HepG2 (cell line): ENCODE results near the gene LAMTOR3. TPM values are rescaled to one million over a fixed set of nuclear protein-coding genes. Genes with fewer than 3 reads are reported as not detected.

Experiments
- ATAC-seq: fragments of 200-7000 bp; cut with Tn5 transposase; 3 replicates; pipeline ENCODE4 v1.9.1; 2020; ENCODE audit warnings: mild to moderate bottlenecking, moderate library complexity
- BruUV-seq: library from RNA; stranded (reverse); fragments of 400-500 nt; replicated peaks from 2 replicates; lab custom pipeline; 2021; lab: Mats Ljungman, UMichigan
- CTCF ChIA-PET: fragments of 300-600 bp; formaldehyde crosslinking; extraction: SDS; loops from one replicate; lab custom pipeline; 2021; ENCODE audit warnings: low total read pairs, inconsistent platforms, low intra/inter-chr PET ratio; lab: Yijun Ruan, JAX
- POLR2A ChIA-PET: fragments of 350-600 bp; sonication (Branson Sonifier 250); formaldehyde crosslinking; loops from one replicate; lab custom pipeline; 2020; ENCODE audit warnings: antibody characterized with exemption, inconsistent platforms; lab: Yijun Ruan, JAX
- DNase-seq: peaks from one replicate; pipeline ENCODE4 v3.0.0-alpha.2; 2015; ENCODE audit warnings: low spot score
- FAIRE-seq: peaks from 3 replicates; lab custom pipeline; 2011; peaks lifted over from hg19 to GRCh38; lab: Jason Lieb, UNC
- H2AFZ ChIP-seq: one replicate; pipeline ENCODE4 v1.6.1; 2011; ENCODE audit warnings: low read length, inconsistent platforms
- H3K27ac ChIP-seq: fragments of 300-600 bp; 3 replicates; pipeline ENCODE4 v1.8.0; 2011; ENCODE audit warnings: mixed run types, mild to moderate bottlenecking, mixed read lengths, low read length, inconsistent platforms; ENCODE audit not compliant: insufficient read depth; ENCODE audit errors: extremely low read length
- H3K27me3 ChIP-seq, 2 experiments: fragments of 200-600 bp in 1 of 2; 2 replicates in 1 of 2; 3 replicates in 1 of 2; pipeline versions ENCODE4 v1.6.0 to v1.8.0; 2011; ENCODE audit warnings: low read length in 2 of 2, mild to moderate bottlenecking in 2 of 2, moderate library complexity in 2 of 2, inconsistent platforms in 1 of 2; ENCODE audit not compliant: insufficient read depth in 2 of 2, control insufficient read depth in 1 of 2
- H3K36me3 ChIP-seq, 2 experiments: fragments of 200-600 bp in 1 of 2; replicated peaks in 1 of 2; 2 replicates in 1 of 2; 3 replicates in 1 of 2; pipeline versions ENCODE4 v1.5.1 to v1.8.0; 2011; ENCODE audit warnings: low read length in 2 of 2, inconsistent platforms in 1 of 2; ENCODE audit not compliant: insufficient read depth in 2 of 2, control insufficient read depth in 1 of 2
- H3K4me1 ChIP-seq: 2 replicates; pipeline ENCODE4 v1.5.1; 2012; ENCODE audit warnings: low read length, inconsistent platforms; ENCODE audit not compliant: insufficient read depth
- H3K4me2 ChIP-seq: 2 replicates; pipeline ENCODE4 v1.6.0; 2011; ENCODE audit warnings: low read depth, low read length, inconsistent platforms
- H3K4me3 ChIP-seq, 3 experiments: fragments of 200-600 bp in 1 of 3; sonication (generic), shearing (Covaris generic) in 1 of 3; replicated peaks in 1 of 3; 2 replicates each; pipeline ENCODE4 v1.5.1; 2011 to 2016; ENCODE audit warnings: low read length in 3 of 3, inconsistent platforms in 2 of 3, low read depth in 2 of 3, mild to moderate bottlenecking in 2 of 3, control low read depth in 1 of 3, mixed read lengths in 1 of 3; ENCODE audit not compliant: insufficient read depth in 1 of 3
- H3K79me2 ChIP-seq: one replicate; pipeline ENCODE4 v1.6.1; 2011; ENCODE audit warnings: low read length, inconsistent platforms; ENCODE audit not compliant: insufficient read depth
- H3K9ac ChIP-seq: 2 replicates; pipeline ENCODE4 v1.6.0; 2011; ENCODE audit warnings: mild to moderate bottlenecking, low read depth, low read length, inconsistent platforms; ENCODE audit not compliant: insufficient read depth
- H3K9me3 ChIP-seq: 2 replicates; pipeline ENCODE4 v1.5.1; 2012; ENCODE audit warnings: mild to moderate bottlenecking, low read length
- H4K20me1 ChIP-seq: 2 replicates; pipeline ENCODE4 v1.6.0; 2011; ENCODE audit warnings: inconsistent platforms, mild to moderate bottlenecking, low read length, moderate library complexity; ENCODE audit not compliant: insufficient read depth
- RBM39 ChIP-seq: fragments of 200-400 bp; formaldehyde crosslinking; IDR thresholded peaks from one replicate; pipeline ENCODE4 v1.6.1; 2018; ENCODE audit warnings: antibody characterized with exemption, mild to moderate bottlenecking, low read depth, low read length; ENCODE audit not compliant: poor library complexity, severe bottlenecking
- SKIL ChIP-seq: sonication (generic); formaldehyde crosslinking; IDR thresholded peaks from 2 replicates; pipeline ENCODE4 v1.8.0; 2022; ENCODE audit warnings: missing genetic modification reagents, mild to moderate bottlenecking, moderate library complexity, borderline replicate concordance
- TFDP2 ChIP-seq: sonication (generic); formaldehyde crosslinking; IDR thresholded peaks from 2 replicates; pipeline ENCODE4 v1.4.0; 2020; ENCODE audit warnings: missing genetic modification reagents
- ZBTB3 ChIP-seq: sonication (generic); formaldehyde crosslinking; IDR thresholded peaks from 2 replicates; pipeline ENCODE4 v1.4.0; 2020; ENCODE audit warnings: low read depth, mild to moderate bottlenecking, moderate library complexity, missing genetic modification reagents, borderline replicate concordance
- ZMYM2 ChIP-seq: sonication (generic); formaldehyde crosslinking; IDR thresholded peaks from 2 replicates; pipeline ENCODE4 v1.8.0; 2022; ENCODE audit warnings: mild to moderate bottlenecking, missing genetic modification reagents
- ZNF232 ChIP-seq: sonication (generic); formaldehyde crosslinking; IDR thresholded peaks from 2 replicates; pipeline ENCODE4 v1.4.0; 2020; ENCODE audit warnings: missing genetic modification reagents, borderline replicate concordance
- ZNF672 ChIP-seq: sonication (generic); formaldehyde crosslinking; IDR thresholded peaks from 2 replicates; pipeline ENCODE4 v1.8.1; 2022; ENCODE audit warnings: missing genetic modification reagents
- ZNF674 ChIP-seq: sonication (generic); formaldehyde crosslinking; IDR thresholded peaks from 2 replicates; pipeline ENCODE4 v1.5.0; 2020; ENCODE audit warnings: low read depth, mild to moderate bottlenecking, missing genetic modification reagents
- ZNF720 ChIP-seq: sonication (generic); formaldehyde crosslinking; IDR thresholded peaks from 2 replicates; pipeline ENCODE4 v1.4.0; 2020; ENCODE audit warnings: missing genetic modification reagents
- WGBS: methylation state at CpG from one replicate; pipeline ENCODE4 v1.1.6; 2017; ENCODE audit warnings: low lambda C conversion rate; 5-methylcytosine and 5-hydroxymethylcytosine counted together
- in situ Hi-C: cut with HindIII; loops from 2 replicates; pipeline ENCODE4 v1.10.0; 2017; ENCODE audit warnings: low pct_unique_long_range_greater_than_20kb; ENCODE audit not compliant: extremely low pct_ligation_motif_present
- intact Hi-C: fragments of 100-400 bp; cut with micrococcal nuclease; formaldehyde crosslinking; loops from one replicate; pipeline ENCODE4 v1.10.0; 2022; ENCODE audit not compliant: unreplicated experiment
- polyA plus RNA-seq, 8 experiments: library from polyadenylated mRNA; depleted of rRNA in 3 of 8; stranded (reverse) in 7 of 8; unstranded in 1 of 8; fragments of >200 nt; fragmentation: Illumina TruSeq in 4 of 8; extraction: Trizol in 4 of 8; gene quantifications; 2 replicates each; pipeline versions ENCODE4 v1.2.1 to v1.2.3, GENCODE V29; 2011 to 2016; ENCODE audit warnings: low read depth in 4 of 8, missing spikeins in 1 of 8, mixed read lengths in 1 of 8; ENCODE audit not compliant: insufficient read depth in 1 of 8
- total RNA-seq, 5 experiments: library from RNA; depleted of rRNA; stranded (reverse); fragments of >200 nt; fragmentation: Illumina TruSeq; extraction: Trizol; gene quantifications; 2 replicates each; pipeline ENCODE4 v1.2.3, GENCODE V29; 2016; ENCODE audit warnings: low read depth in 1 of 5
- TF ChIP-seq, protein P1 (sequence below): sonication (generic); formaldehyde crosslinking; IDR thresholded peaks from 2 replicates; pipeline ENCODE4 v1.5.0; 2020; ENCODE audit warnings: missing genetic modification reagents
- TF ChIP-seq, protein P2 (sequence below): sonication (generic); formaldehyde crosslinking; IDR thresholded peaks from 2 replicates; pipeline ENCODE4 v1.4.0; 2020; ENCODE audit warnings: low read depth, missing genetic modification reagents

The LAMTOR3 gene
- total and polyA plus RNA-seq, 2 of the 13 experiments (the other 11 are each of a cell fraction or from before 2014, with no cell fraction given), result 47.6 to 49.1 TPM

DNA sequence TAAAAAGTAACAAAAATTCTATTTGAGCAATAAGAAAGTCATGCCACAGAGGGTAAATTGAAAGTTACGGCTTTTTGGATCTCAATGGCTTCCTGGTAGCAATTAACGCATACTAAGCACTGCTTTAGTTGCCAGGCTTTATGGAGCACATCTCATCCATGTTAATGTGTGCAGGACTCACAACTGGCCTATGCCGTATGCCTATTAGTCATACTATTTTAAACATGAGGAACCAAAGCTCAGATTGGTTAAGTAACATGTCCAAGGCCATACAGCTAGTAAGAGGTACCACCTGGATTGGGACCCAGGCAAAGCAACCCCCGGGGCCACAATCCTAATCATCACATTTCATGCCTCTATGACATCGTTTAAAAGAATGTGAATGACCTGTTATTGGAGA, 60.5 kb downstream of the LAMTOR3 start:
- H3K4me3 ChIP-seq, result no peak overlapping the region
- no peaks in the 10 kb centered on the region for H3K9me3 ChIP-seq
- intact Hi-C loops, result no loop called here
- no peak overlapping the region for H3K27ac ChIP-seq
- FAIRE-seq (no peak), ATAC-seq (no peak), DNase-seq (no peak)
- H2AFZ ChIP-seq, result no peak overlapping the region
- WGBS, result 38% methylated on average over 5 of the region's 5 CpGs
- in situ Hi-C loops, result no loop called here
- H3K36me3 ChIP-seq, result no peaks in the 10 kb centered on the region
- TF ChIP-seq RBM39 (no peak), ZNF672 (CRISPR knock-in tag) (no peak), ZNF720 (CRISPR knock-in tag) (no peak), ZMYM2 (CRISPR knock-in tag) (no peak), TFDP2 (no peak), ZNF232 (CRISPR knock-in tag) (no peak), ZNF674 (CRISPR knock-in tag) (no peak), SKIL (CRISPR knock-in tag) (no peak), ZBTB3 (CRISPR knock-in tag) (no peak)
- TF ChIP-seq, protein P1, sequence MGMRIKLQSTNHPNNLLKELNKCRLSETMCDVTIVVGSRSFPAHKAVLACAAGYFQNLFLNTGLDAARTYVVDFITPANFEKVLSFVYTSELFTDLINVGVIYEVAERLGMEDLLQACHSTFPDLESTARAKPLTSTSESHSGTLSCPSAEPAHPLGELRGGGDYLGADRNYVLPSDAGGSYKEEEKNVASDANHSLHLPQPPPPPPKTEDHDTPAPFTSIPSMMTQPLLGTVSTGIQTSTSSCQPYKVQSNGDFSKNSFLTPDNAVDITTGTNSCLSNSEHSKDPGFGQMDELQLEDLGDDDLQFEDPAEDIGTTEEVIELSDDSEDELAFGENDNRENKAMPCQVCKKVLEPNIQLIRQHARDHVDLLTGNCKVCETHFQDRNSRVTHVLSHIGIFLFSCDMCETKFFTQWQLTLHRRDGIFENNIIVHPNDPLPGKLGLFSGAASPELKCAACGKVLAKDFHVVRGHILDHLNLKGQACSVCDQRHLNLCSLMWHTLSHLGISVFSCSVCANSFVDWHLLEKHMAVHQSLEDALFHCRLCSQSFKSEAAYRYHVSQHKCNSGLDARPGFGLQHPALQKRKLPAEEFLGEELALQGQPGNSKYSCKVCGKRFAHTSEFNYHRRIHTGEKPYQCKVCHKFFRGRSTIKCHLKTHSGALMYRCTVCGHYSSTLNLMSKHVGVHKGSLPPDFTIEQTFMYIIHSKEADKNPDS (CRISPR knock-in tag), result no peak
- TF ChIP-seq, protein P2, sequence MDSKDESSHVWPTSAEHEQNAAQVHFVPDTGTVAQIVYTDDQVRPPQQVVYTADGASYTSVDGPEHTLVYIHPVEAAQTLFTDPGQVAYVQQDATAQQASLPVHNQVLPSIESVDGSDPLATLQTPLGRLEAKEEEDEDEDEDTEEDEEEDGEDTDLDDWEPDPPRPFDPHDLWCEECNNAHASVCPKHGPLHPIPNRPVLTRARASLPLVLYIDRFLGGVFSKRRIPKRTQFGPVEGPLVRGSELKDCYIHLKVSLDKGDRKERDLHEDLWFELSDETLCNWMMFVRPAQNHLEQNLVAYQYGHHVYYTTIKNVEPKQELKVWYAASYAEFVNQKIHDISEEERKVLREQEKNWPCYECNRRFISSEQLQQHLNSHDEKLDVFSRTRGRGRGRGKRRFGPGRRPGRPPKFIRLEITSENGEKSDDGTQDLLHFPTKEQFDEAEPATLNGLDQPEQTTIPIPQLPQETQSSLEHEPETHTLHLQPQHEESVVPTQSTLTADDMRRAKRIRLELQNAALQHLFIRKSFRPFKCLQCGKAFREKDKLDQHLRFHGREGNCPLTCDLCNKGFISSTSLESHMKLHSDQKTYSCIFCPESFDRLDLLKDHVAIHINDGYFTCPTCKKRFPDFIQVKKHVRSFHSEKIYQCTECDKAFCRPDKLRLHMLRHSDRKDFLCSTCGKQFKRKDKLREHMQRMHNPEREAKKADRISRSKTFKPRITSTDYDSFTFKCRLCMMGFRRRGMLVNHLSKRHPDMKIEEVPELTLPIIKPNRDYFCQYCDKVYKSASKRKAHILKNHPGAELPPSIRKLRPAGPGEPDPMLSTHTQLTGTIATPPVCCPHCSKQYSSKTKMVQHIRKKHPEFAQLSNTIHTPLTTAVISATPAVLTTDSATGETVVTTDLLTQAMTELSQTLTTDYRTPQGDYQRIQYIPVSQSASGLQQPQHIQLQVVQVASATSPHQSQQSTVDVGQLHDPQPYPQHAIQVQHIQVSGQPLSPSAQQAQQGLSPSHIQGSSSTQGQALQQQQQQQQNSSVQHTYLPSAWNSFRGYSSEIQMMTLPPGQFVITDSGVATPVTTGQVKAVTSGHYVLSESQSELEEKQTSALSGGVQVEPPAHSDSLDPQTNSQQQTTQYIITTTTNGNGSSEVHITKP (CRISPR knock-in tag), result no peak
- peaks cover 0 to 15% of the 10 kb centered on the region in 2 experiments; a peak in 2 of 5 replicates for H3K27me3 ChIP-seq
- no peaks in the 10 kb centered on the region for H3K79me2 ChIP-seq
- H4K20me1 ChIP-seq, result no peaks in the 10 kb centered on the region
- POLR2A ChIA-PET, result no interaction called here
- BruUV-seq, result no TSS peak
- no peak overlapping the region for H3K9ac ChIP-seq
- H3K4me1 ChIP-seq, result no peaks in the 10 kb centered on the region
- H3K4me2 ChIP-seq, result no peak overlapping the region
- CTCF ChIA-PET, result no interaction called here
